HG02759 (cell line): ENCODE data around the gene PHYKPL.
"Not testable (repeated sequence)": the region's sequence is repeated elsewhere in the genome, so short reads cannot be mapped to it uniquely, and the experiment has no call there.

Experiments
- ATAC-seq: cut with Tn5 transposase; IDR thresholded peaks from one replicate; pipeline ENCODE4 v1.9.1; 2021; ENCODE audit warnings: mild to moderate bottlenecking, moderate library complexity; ENCODE audit not compliant: unreplicated experiment

The PHYKPL gene

GRCh38 chr5:178265746-178266145 lies 33.1 kb upstream of the PHYKPL start:
- ATAC-seq: no peak

GRCh38 chr5:178264044-178264443 lies 31.4 kb upstream of the PHYKPL start:
- no peak for ATAC-seq

GRCh38 chr5:178261666-178262600 lies 29.3 kb upstream of the PHYKPL start:
- no peak for ATAC-seq

- ATAC-seq: no peak
These were observed 27.3 kb upstream of the PHYKPL start for GRCh38 chr5:178259623-178260536.

GRCh38 chr5:178257650-178258049 lies 25.0 kb upstream of the PHYKPL start:
- no peak for ATAC-seq

DNA sequence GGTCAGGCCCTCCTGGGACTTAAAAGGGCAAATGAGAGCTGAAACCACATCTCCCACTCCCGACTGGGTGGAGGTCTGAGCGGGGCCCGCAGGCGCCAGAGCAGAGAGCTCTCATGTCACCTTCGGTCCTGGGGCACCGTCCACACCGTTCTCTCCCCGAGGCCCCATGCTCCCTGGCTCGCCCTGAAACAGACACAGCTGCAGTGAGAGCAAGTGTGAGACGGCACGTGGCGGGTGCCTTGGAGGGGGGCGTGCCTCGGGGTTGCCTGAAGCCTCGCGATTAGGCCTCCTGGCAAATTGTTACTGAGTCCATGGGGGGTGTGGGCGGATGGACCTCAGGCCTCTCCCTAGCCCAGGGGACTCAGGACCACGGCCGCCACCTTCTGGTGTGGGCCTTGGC lies 24.1 kb upstream of the PHYKPL start:
- ATAC-seq: no peak

GRCh38 chr5:178253632-178254031 lies 21.0 kb upstream of the PHYKPL start:
- ATAC-seq: not testable (repeated sequence)

GRCh38 chr5:178252258-178252657 lies 19.7 kb upstream of the PHYKPL start:
- no peak for ATAC-seq

- no peak for ATAC-seq
These were observed 17.7 kb upstream of the PHYKPL start for GRCh38 chr5:178250263-178250662.

DNA sequence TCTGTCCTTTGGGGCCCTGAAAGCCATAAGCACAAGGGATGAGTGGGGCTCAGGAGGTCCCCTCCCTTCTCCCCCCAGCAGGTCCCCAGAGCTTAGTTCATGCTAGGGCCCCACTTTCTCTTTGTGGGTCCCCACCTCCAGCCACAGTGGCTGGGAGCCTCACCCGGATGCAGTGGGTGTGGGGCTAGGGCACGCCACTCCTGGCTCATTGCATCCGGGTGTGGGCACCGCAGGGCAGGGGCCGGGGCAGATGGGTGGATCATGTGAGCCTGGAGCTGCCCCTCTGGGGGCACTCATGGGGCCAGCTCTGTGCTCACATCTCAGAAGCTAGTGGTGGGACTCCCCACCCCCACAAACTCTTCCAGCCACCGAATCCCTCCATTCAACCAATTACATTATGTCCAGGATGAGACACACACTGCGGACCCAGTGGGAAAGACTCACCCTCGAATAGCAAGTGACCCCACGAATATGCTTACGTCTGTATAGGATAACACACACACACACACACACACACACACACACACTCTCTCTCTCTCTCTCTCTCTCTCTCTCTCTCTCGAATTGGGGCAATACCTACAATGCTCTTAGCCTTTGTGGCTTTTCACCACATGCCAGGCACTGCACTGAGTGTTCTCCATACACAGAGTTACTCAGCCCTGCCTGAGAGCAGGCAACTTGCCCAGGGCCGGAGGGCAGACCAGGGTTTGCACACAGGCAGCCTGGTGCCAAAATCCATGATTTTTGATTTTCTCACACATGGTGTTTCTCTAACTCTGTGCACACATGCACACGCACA lies 16.8 kb upstream of the PHYKPL start:
- no peak for ATAC-seq

GRCh38 chr5:178248750-178249149 lies 16.1 kb upstream of the PHYKPL start:
- no peak for ATAC-seq

DNA sequence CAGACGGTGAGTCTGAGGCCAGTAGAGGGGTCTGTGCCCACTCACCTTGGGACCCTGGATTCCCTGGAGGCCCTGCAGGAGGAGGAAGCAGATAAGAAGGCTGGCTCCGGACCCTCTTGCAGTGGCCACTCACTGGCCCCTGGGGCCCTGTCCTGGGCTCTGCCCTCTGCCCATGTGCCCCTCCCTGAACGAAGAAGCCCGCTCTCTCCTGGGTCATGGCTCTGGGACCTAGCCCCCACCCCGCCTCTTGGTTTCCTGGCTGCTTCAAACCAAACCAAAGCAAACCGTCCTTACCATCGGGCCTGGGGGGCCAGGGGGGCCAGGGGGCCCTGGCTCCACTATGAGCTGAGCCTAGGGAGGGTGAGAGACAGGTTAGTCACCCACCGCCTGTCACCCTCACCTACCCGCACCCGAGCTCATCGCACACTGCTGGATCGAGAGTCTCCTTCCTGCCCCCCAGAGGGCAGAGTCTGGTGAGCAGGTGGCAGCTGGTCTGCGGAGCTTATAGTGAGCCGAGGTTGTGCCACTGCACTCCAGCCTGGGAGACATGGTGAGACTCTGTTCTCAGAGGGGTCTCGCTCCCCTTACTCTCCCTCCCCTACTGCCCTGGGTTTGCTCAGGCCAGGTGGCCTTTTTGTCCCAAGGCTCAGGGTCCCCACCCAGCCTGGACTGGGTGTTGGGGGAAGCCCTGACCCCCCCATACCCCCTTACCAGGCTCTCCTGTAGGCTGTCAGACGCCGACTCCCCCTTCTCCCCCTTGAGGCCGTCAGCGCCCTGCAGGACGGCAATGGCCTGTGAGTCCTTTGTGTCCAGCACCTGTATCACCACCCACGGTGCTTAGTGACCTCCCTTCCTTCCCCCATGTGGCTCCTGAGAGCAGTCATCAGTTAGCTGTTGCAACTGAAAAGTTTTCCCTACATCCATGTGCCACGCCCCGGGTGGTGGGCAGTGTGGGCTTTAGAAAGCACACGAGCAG lies 15.2 kb upstream of the PHYKPL start:
- ATAC-seq: no peak

DNA sequence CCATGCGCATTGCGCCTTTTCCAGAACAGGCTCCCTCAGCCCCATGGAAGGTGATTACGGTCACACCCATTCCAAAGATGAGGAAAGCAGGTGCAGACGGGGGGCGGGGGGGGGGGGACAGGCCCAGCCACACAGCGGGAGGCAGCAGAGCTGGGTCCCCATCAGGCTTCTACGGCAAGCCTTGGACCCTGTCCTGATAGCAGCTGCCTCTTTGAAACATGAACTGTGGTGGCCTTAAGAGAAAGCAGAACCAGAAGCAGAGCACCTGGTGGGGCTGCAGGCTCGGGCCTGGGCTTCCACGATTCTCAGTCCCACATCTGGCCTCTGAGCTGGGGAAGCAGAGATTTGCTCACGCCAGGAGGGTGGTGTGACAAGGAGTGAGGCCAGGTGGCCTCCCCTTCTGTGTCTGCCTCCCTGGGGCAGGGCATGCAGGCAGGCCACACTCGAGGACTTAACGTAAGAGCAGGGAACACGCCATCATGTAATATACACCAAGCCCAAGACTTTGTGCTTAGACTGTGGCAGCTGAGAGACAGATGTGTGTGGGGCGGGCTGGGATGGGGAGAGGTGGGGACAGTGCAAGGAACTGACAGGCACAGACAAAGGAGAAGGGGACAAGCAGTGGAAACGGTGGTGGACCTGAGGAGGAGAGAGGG lies 14.2 kb upstream of the PHYKPL start:
- ATAC-seq: no peak

GRCh38 chr5:178245389-178245788 lies 12.8 kb upstream of the PHYKPL start:
- ATAC-seq: no peak

DNA sequence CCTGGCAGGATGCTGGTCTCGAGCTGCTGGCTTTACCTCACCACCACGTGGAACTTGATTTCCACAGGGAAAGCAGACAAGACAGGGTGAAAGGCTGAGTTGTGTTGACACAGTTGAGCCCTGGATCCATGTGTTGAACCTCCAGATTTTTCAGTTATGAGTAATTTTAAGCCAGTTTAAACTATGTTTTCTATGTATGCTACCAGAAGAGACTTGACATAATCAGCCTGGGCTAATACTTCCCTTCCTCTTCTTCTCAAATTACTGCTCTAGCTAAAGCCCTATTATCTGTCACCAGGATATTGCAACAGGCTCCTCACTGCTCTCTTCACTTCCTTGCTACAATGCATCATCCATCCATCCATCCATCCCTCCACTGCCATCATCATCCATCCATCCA lies 12.0 kb upstream of the PHYKPL start:
- no peak for ATAC-seq

GRCh38 chr5:178242416-178242815 lies 9.8 kb upstream of the PHYKPL start:
- ATAC-seq: no peak

DNA sequence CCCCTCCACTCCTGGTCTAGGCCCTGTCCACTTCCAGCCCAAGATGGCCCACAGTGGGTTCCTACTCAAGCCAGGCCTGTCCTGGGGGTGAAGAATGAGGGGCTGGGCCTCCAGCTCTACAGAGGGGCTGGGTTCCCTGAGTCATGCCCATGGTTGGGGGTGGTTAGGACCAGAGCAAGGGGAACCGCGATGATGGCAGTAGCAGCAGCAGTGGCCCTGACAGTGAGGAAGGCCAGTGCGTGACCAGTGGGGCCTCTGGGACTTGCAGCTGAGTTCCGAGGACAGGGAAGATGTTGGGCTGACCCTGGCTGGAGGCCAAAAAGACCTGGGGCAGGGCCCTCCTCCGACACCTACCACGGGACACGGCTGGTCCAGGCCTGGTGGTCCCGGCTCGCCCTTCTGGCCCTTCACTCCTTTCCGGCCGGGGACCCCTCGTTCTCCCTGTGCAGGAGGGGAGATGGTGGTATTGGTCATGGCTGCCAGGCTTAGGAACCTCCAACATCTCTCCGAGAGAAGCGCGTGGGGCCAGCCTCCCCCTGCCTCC lies 9.2 kb upstream of the PHYKPL start:
- ATAC-seq: no peak

DNA sequence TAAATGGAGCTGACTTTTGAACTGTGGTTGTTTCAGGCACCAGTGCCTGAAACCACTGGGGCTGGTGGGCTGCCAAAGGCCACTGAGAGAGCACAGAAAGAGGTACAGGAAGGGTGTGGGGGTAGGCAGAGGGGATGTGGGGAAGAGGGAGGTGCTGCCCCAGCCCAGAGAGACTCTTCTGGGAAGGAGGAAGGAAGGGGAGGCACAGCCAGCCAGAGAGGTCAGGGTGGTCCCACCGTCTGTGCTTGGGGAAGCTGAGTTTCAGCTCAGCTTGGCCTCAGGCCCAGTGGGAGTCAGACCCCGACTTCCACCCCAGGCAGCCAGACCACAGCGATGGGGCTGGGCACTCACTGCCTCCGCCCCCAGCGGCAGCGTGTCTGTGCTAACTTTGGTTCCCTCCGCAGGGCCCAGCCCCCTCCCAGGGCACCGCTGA lies 8.6 kb upstream of the PHYKPL start:
- no peak for ATAC-seq

GRCh38 chr5:178240766-178241165 lies 8.2 kb upstream of the PHYKPL start:
- no peak for ATAC-seq
